HG02870 (cell line): ENCODE measurements around the gene DPM3.

Source experiments
- ATAC-seq: cut with Tn5 transposase; IDR thresholded peaks from one replicate; pipeline ENCODE4 v1.9.1; 2021; ENCODE audit warnings: mild to moderate bottlenecking, moderate library complexity; ENCODE audit not compliant: unreplicated experiment

DPM3 gene

DNA sequence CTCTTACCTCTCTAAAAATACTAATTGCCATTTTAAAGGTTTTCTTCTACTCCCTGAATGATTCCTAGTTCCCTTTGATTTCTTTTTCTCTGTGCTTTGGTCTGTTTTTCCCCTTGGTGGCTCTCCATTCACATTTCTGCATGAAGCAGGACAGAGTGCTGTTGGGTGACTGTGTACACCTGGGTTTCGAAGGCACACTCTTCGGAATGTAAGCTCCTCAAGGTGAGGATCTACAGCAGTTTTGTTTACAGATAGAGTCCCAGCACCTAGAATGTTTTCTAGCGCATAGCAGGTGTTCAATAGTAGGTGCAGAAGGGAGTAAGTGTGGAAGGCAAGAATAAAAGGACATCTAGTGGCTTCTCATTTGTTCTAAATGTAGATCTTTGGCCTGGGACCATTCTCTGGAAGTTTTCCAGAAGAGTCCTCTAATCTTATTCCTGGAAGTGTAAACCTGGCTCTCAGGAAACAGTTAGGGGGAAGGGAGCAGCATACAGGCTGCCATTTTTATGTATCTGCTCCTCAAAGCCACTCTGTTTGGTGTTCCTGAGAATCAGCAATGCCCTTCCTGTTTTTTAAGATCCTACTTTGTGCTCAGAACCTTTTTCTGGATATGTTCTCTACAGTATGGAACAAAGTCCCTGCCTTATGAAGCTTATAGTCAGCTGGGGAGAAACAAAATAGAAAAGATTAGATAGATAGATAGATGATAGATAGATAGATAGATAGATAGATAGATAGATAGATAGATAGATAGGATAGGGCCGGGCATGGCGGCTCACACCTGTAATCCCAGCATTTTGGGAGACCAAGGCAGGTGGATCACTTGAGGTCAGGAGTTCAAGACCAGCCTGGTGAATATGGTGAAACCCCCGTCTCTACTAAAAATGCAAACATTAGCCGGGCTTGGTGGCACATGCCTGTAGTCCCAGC lies 35.5 kb downstream of the DPM3 start:
- no peak for ATAC-seq

DNA sequence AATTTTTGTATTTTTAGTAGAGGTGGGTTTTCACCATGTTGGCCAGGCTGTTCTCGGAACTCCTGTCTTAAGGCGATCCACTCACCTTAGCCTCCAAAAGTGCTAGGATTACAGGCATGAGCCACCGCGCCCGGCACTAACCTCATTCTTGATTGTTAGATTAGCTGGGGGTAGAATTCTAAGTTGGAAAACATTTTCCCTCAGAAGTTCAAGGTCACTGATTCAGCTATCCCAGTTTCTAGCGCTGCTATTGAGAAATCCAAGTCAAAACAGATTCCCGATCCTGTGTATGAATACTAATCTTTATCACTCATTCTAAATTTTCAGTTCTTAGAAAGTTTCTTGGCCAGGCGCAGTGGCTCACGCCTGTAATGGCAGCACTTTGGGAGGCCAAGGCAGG lies 37.0 kb downstream of the DPM3 start:
- no peak for ATAC-seq

DNA sequence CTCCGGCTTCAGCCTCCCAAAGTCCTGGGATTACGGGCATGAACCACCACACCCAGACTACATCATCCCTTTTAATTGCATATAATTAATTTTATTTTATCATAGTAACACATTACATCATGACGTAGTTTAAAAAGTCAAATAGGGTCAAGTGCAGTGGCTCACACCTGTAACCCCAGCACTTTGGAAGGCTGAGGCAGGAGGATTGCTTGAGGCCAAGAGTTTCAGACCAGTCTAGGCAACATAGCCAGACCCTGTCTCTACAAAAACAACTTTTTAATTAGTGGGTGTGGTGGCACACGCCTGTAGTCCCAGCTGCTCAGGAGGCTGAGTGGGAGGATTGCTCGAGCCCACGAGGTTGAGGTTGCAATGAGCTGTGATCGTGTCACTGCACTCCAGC lies 41.0 kb downstream of the DPM3 start:
- no peak for ATAC-seq

DNA sequence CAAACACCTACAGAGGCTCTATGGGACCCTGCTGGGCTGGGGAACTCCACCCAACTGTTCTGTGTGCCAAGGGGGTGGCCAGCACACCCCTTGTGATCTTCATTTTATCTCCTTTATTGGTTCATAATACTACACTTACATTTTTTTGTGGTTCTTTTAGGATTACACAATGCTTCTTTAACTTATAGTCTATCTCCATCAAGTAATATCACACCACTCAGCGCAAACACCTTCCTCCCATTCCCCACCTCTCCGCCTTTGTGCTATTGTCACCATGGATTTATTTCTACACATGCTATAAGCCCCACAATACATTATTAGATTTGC lies 45.7 kb downstream of the DPM3 start:
- no peak for ATAC-seq

DNA sequence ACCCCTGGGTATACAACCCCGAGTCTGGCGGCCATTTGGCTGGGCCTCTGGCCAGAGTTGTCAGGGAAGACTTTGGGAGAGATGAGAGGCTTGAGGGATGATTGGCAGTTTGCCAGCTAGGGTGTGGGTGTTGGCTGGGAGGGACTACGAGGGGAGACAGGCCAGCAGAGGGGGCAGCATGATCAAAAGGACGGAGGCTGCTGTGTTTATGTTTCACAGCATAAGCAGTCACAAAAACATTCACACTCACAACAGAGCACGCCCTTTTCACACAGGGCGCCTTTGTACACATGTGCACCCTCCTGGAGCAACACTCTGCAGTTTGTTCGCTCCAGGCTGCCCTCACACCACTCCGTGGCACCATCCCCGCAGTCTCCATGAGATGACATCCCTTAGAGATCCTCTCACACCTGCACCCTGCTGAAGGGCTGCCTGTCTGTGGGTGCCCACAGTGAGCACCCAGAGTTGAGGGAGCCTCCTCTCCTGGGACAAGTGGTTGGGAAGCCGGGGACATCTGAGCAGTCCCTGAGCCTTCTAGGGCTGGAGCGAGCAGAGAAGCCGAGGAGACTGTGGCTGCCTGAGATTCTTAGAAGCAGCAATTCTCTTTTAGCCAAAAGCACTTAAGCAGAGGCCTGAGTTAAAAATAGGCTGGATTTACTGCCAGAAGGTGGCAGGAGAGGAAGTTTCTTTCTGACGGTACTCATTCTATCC lies 46.3 kb downstream of the DPM3 start:
- ATAC-seq: no peak

DNA sequence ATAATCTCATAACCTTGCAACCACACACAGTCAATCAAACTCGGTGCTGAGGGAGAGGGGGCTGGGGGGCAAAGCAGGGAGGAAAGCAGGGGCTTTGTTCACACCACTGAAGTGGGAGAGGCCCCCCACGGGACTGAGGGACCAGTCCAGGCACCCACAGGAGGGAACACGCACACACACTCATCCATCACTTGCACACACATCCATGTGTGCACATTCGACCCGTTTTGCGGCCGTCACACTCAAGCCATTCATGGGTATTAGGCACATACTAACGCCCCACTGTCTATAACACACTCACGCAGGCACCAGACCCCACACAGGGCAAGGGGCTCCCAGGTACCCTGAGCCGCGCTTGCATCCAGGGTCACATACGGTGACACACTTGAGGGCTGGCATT lies 47.7 kb downstream of the DPM3 start:
- no peak for ATAC-seq

DNA sequence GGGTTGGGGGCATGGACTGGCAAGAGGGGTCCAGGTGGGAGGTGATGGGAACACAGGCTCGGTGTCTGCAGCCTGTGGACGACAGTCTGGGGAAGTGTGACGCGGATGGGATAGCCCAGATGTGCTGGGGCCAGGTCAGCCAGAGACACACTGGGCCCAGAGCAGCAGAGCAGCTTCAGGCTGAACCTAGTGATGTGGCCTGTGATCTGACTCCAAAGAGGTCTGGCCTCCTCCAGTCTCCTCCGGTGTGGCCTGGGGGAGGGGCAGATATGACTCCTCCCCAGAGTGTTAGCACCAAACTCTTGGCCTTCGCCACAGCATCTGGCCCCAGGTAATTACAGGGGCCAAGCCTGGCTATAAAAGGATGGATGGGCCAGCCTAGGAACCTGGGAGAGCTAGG lies 48.2 kb downstream of the DPM3 start:
- no peak for ATAC-seq

DNA sequence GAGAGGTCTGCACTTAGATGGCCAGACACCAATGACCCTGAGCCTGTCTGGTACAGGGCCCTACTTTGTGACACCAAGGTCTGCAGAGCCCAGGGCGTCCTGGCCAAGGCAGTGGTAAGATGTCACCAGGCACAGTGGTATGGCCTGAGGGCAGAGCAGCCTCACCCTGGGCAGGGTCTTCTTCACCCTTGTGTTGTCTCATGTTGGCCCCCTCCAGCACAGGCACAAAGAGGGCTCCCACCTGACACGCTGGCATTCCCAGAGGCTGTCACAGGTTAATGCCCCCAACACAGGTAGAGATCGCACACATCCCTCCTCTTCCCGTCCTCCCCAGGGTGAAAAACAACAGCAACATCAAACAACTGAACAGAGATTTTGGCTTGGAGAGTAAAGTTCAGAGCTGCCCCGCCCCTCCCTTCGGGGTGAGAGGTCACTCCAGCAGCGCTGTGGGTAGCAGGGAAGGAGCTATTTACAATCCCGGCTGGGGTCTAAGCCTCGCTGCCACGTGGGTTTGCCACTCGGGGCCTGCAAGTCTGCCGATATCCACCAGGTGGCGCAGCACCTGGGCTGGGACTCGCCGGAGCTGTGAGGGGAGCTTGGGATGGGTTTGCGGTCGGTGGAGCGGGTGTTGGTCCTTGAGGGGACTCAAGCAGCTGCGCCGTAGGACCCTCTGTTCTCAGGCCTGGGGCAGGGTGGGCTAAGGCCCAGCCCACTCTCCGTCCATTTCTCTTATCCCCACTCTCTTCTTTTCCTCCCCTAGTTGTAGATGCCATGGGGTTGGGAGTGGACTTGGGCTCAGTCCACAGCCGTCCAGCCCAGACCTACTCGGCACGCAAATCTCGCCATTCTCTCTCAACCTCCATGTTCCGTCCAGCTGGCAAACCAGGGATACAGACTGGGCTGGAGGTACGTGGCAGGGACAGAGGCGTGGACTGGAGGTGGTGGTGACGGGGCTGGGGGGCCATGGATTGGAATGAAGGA lies 49.0 kb downstream of the DPM3 start:
- no peak for ATAC-seq
